GM19023 (cell line): Measurements from ENCODE around the gene HOXA11.

Experiments
- ATAC-seq: cut with Tn5 transposase; IDR thresholded peaks from one replicate; pipeline ENCODE4 v1.9.1; 2021; ENCODE audit warnings: mild to moderate bottlenecking, moderate library complexity; ENCODE audit not compliant: unreplicated experiment

The HOXA11 gene

DNA sequence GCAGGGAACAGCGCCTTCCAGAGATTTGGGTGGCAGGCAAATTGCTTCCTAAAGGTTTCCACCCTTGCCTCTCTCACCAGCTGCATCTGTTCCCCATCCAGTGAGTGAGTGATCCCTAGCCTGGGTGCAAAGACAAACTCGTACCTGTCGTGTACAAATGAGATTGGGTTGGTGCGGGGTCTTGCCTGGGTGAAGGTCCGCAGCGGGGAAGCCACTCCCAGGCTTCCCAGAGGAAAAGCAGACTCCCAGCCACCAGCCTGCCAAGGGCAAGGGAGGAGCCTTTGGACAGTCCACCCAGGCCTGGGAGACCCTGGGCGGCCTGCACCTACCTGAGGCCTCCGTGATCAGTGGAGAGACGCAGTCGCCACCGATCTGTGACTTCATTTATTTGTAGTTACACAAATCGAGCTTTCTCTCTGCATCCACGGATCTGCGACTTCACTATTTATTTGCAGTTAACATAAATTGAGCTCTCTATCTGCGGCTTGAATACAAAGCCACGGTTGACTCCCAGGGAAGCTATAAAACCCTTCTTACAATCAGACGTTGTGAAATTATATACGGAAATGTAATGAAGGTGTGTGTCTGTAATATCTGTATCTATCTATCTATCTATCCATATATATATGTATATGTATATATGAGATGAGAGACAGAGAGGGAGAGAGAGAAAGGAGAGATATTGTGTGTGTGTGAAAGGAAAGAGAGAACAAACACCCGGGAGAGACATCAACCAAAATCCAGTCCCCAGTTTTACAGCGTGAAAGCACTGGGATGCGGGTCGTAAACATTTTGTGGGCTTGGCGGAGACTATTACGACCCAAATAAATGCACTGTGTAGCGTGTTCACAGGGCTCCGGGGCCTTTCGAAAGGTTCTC, 25.5 kb downstream of the HOXA11 start:
- ATAC-seq, result no peak

DNA sequence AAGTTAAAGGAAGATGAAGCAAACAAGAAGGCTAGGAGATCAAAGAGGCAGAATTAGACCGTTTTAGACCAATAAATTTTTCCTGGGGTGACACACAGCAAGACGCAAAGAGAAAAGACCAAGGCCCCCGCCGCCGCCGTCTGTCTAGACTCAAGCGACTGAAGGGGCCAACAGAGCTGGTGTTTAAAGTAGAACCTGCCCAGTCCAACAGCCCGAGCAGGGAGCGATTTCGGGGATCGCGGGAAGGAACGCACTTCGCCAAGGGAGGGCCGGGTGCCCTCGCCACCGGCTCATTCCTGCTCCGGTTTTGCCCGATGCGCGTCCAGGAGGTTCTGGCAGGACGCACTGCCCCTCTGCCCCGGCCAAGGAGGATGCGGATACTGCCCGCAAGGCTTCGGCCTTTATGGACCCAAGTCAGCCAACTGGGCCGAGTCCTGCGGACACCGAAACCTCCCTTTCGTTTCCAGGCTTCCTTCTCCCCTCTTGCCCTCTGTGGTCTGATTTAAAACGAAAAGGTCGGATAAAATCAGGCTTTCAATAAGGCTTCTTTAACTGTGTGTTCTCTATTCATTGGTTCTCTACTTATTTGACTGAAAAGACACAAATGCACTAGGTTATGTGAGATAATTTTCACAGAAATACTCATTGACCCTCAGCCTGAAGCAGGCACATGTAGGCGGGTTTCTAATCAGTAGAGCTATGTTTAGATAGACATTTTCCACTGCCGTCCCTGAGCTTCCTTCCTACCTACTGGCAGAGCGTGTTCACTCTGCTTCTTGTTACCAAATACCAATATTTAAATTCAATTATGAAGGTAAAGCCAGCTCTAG, 26.4 kb downstream of the HOXA11 start:
- ATAC-seq, result no peak

DNA sequence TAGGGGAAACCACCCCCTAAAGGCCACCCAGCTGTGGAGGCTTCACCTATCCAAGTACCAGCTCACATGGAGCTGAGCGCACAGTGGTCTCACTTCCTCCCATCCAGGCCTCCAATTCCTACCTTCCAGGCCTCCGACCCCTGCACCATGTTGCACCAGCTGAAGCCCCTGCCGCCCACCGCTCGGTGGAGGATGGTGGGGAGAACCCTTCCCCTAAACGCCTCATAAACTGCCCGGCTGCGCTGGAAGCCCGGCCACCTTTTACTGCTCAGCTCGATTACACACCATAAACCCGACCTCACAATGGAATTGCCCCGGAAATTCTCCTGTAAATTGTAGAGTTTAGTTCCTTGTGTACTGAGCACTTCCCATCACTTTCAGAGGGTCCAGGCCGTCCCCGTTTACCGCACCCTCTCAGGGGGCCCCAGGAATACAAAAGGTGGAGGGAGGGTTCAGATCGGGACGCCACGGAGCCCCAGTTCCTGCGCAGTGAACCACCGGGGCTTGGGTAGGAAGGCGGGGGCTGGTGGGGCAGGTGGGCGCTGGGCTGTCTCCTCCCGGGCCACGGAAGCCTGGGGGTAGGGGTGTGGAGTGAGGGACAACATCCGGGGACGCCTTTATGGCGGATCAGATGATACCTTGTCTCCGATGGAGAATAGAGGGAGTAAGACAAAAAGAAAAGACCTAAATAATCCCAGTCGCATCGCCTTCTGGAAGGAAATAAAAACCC, 27.2 kb downstream of the HOXA11 start:
- ATAC-seq, result no peak

DNA sequence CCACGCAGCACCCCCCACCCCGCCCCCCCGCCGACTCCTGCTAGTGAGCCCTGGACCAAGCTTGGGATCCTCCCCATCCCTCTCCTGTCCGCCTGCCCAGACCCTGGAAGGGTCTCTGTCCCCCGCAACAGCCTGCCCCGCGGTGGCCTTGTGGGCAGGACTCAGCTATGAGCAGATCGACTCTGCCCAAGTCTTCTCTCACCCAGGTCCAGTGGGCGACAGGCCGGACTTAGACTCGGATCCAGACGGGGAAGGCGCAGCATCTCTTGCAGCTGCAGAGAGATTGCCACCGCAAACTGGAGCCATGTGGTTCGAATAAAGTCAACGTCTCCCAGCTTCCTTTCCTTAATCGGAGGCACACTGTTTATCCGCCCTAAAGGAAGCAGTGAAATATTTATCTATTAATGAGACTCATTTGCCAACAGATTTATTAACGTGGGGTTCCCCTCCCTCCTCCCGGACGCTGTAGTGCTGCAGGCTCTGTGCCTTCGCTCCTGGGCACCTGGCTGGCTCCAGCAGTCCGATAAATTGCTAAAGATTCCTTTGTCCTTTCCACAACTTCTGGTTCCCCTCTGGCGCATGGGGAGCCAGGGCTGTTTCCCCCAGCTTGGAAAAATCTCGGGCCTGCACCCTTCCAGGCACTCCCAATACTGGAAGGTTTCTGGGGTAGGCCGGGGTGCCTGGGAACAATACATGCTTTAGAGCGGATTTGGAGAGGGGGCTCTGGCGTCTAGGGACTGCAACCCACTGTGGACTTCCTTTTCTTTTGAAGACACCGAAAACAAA, 27.9 kb downstream of the HOXA11 start:
- no peak for ATAC-seq

DNA sequence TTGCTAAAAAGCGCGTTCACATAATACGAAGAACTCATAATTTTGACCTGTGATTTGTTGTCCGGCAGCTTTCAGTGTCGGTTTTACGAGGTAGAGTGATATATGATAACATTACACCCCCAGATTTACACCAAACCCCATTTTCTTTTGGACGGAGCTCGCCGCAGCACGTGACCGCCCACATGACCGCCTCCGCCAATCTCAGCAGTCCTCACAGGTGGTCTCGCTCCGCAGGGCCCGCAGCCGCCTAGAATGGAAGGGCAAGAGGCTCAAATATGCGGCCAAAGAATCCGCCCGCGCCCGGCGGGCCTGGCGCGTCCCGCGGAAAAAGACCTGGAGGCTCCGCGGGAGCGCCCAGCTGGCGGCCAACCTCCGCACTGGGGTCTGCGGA, 28.5 kb downstream of the HOXA11 start, which contains the start of gene HOXA7:
TSS of gene HOXA7 (minus strand) at position 168 of the 391 bp plus-strand sequence. CDS start at position 38, 130 bp downstream.
- ATAC-seq, result no peak

DNA sequence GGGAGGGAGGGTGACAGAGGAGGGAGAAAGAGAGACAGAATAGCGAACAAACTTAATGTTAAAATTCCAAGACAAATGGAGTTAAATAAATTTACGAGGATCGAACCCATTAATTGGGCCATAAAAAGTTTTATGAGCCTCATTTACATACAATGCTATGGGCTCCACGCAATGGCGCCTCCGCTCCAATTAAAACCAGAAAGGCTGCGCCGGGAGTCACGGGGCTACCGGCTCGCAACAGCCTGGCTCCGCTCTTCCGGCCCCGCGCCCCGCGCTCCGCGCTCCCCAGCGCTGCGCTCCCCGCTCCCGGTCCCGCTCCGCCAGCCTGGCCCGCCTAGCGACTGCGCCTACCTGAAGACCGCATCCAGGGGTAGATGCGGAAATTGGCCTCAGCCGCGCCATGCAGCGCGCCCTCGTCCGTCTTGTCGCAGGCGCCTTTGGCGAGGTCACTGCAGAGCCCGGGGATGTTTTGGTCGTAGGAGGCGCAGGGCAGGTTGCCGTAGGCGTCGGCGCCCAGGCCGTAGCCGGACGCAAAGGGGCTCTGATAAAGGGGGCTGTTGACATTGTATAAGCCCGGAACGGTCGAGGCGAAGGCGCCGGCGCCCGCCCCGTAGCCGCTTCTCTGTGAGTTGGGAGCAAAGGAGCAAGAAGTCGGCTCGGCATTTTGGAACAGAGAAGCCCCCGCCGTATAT, 29.1 kb downstream of the HOXA11 start:
- no peak for ATAC-seq

DNA sequence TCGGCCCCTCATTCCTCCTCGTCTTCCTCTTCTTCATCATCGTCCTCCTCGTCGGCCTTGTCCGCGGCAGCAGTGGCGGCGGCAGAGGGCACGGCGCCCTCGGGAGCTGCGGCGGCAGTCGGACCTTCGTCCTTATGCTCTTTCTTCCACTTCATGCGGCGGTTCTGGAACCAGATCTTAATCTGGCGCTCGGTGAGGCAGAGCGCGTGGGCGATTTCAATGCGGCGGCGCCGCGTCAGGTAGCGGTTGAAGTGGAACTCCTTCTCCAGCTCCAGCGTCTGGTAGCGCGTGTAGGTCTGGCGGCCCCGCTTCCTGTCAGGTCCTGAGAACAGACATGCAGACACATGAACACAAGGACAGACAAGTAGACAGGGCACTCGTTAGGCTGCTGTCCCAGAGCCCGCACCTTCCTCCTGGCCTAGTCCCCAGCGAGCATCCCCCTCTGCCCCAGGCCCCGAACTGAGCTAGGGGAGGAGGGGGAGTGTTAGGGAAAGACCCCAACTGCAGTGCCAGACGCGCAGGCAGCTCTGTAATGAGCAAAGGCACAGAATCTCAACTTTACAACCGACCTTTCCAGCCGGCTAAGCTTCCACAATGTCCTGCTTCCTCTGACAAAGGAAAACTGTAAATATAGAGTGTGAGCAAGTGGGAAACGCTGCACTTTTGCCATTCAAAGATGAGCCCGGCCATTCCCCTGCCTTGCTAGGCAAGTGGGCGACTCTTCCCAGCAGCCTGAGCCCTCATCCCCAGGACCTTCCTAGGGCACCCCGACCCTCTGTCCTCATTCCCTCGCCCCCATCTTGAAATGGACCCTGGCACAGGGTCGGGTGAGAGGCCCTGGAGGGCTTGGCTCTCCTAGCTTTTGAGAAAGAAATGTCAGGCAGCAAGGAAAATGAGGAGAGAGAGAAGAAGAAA, 29.9 kb downstream of the HOXA11 start:
- ATAC-seq, result no peak

DNA sequence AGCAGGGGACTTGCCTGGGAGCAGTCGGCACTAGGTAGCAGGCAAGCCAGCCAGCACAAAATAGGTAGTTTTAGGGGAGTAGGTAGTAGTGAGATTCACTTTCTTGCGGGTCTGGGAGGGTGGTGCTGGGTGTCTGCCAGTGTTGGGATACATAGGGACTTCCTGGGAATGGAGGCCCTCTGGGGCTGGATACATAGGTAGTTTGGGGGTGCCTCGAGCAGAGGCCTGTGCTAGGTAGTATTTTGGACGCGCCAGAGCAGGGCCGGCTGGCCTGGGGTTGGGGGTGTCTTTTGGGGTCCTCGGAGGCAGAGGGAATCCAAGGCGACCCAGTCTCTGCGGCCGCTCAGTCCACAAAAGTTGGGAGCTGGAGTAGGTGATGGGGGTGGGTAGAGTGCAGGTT, 30.7 kb downstream of the HOXA11 start:
- no peak for ATAC-seq

DNA sequence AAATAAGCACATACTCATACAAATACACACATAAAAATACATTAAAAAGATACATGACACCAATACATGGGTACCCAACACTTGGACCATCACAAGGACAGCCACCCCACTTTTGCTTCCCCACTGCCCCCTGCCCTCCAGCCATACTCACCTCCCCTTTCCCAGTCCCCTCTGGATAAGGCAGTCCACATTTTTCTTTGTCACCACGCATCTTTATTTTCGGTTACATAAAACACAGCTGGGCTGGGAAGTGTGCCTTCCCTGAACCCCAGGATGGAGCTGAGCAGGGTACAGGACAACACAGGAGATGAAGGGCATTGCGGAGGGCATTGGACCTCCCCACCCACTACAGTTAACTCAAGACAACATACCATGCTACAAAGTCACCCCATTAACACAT, 31.5 kb downstream of the HOXA11 start:
- ATAC-seq, result no peak

DNA sequence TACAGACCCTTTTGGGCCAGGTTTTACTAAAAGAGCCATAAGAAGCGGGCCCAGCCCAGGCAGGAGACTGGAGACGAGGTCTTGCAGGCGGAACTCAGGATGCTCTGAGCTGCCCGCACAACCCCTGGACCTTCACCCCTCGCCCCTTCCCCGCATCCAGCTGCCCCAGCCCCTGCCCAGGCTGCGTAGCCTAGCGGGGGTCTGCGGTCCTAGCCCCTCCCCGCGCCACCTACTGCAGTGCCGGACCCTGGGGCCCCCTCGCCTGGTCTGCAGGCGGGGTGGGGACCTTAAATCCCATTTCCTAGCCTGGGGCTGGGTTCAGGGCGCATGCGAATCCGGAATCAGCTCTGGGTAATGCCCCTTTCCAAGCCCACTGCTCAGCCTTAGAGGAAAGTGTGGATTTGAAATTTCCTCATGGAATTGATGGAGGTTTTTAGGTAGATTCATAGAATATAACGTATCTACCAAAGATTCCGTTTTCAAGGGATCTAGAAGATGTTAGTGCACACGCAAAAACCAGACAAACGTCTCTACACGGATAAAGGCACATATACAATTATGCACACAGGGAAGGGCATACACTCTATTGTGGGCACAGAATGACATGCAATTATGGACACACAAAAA, 32.1 kb downstream of the HOXA11 start:
- ATAC-seq, result no peak

DNA sequence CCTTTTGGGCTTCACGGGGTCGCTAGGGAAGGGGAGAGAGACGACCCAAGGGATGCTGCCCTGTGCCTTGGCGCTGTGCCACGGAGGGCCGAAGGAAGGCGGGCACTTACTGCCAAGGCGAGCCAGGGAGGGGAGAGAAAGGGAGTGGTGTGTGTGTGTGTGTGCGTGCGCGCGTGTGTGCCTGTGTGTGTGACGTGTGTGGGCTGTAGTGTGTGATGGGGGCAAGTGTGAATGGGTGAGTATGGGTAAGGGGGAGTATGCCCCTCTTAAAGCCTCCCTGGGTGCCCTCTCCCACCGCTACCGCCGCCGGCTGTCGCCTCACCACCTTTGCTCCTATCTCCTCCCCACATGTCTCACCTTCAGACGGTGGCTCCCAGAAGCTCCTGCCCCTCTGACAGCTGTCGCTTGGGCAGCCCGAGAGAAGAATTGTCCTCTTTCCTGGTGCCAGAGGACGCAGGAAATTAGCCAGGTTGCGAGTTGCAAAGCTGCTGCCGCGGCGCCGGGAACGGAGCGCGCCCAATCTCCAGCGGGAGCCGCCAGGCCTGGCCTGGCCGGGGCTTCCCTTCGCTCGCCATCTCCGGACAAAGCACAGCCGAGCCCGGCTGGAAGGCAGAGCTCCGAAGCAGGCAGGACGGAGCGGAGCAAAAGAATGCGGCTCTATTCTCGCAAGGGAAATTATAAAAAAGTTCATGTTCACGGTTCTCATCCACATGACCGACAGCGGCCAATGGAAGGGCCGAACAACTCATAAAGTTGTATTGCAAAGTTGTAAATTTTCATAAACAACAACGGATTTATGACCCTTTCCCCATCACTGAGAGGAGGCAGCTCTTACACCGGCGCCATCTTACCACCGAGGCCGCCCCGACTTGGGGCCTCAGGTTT, 32.9 kb downstream of the HOXA11 start, which contains the start of gene HOXA3:
TSS of gene HOXA3 (minus strand) at position 653 of the 885 bp plus-strand sequence. CDS start 41,943 bp downstream, outside the sequence.
- no peak for ATAC-seq

DNA sequence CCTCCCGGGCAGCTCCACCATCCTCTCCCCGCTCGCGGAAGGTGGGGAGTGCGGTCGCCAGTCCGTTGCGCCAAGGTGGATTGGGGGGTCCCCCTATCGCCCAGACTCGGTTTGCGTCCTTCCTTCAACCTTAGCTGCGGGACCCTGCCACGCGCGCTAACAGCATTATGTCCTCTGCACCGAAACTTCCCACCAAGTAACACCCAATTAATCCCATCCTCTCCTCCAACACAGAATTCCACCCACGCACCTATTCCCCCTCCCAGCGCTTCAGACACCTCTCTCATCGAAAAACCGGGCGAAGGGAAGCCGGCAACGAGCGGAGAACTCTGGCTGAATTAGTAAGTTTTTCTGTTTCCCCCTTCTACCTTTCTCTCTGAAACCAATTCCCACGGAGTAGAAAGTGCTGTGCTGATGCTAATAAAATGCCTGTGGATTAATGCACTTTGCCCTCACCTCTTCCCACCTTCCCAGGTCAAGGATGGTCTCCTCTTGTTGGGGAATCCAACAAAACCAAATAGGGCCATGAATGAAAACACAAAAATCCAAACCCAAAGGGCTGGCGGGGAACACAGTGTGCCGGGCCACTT, 33.6 kb downstream of the HOXA11 start:
- ATAC-seq, result no peak

DNA sequence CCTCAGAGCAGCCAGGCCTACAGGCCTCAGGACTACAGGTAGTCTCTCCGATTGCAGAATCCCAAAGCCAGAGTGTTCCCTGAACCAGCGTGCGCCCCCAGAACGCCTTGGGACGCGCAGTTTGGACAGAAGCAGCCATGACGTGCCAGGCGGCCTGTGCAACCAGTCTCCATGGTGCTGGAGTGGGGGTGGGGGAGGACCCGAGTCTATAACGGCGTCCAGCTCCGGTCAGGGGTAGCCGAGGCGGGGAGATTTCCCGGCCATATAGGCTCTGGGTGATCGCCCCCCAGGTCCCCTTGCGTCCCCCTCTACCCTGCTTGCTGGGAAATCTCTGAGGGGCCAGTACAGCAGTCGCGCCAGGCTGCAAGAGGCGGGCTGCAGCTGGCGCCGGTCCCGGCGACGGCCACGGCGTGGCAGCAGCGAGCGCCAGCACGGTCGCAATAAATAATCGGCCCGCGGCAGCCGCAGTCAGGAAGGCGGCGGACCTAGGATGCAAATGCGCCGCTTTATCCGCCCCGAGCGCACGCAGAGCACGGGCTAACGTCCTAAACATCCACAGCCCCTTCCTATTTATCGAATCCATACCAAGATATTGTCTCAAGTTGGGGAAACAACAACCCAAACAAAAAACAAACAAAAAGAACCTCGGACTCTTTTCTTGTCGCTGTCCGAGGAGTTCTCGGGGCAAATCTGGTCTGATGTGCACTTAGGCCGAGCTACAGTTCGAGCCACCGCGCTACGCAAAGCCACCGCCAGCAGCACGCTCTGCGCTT, 34.3 kb downstream of the HOXA11 start:
- ATAC-seq, result peak; percentile 87

DNA sequence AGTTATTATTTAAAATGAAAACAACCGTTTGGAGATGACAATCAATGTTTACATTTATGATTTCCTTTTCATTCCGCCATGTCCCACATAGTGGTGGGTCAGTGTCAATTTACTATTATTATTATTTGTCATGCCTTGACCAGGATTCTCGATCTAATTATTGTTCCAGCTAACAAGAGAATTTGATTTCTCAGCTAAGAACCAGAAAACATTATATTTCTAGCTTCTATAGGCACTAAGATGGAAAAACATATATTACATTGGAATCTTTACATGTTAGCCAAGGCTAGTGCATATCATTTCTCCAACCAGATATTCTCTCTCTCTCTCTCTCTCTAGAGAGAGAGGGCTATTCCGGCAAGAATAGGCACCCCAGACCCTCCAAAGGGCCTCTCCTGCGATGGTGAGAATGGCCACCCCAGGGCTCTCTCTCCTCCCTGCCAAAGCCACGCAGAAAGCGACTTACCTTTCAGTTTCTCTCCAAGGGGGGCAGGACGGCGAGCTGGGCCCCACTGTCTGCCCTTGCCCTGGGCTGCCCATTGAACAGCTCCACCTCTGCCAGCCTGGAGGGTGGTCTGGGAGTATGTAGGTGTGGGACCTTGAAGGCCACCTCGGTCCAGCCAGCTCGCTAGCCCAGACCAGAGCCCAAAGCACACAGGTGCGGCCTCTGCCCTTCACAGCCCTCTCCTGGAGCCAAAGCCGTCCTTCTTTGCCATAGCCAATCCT, 35.0 kb downstream of the HOXA11 start:
- no peak for ATAC-seq
